Fibroblast of skin of scalp (primary cell): ENCODE results near the gene COX7B2. TPM values are rescaled to one million over a fixed set of nuclear protein-coding genes. Genes with fewer than 3 reads are reported as not detected.
A peak's percentile ranks its signal among the peaks of the same experiment; 100 is the strongest.

ENCODE experiments used
- DNase-seq: peaks from one replicate; pipeline ENCODE4 v3.0.0-alpha.2; 2013
- polyA plus RNA-seq, 2 experiments: library from polyadenylated mRNA; unstranded; fragments of 120-200 nt; gene quantifications; one replicate each; pipeline ENCODE4 v1.2.1, GENCODE V29; 2013; ENCODE audit not compliant: insufficient read length in 2 of 2

COX7B2 gene, protein sequence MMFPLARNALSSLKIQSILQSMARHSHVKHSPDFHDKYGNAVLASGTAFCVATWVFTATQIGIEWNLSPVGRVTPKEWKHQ
- not detected for polyA plus RNA-seq (2013, experiment 1 of 2; ENCODE audit: insufficient read length)
- not detected for polyA plus RNA-seq (2013, experiment 2 of 2; ENCODE audit: insufficient read length)

- DNase-seq = no peak
These were observed at the start of gene COX7B2 for GRCh38 chr4:46909078-46909477. TSS of gene COX7B2 (minus strand) at chr4:46909245. CDS start at chr4:46735192, 174,053 bp downstream.

- no peak for DNase-seq
These were observed 47.4 kb upstream of the COX7B2 start for GRCh38 chr4:46956451-46956850.

- DNase-seq = no peak
These were observed 46.6 kb upstream of the COX7B2 start for GRCh38 chr4:46955601-46956000.

GRCh38 chr4:46954643-46955042 is 45.6 kb upstream of the COX7B2 start:
- DNase-seq = no peak

DNA sequence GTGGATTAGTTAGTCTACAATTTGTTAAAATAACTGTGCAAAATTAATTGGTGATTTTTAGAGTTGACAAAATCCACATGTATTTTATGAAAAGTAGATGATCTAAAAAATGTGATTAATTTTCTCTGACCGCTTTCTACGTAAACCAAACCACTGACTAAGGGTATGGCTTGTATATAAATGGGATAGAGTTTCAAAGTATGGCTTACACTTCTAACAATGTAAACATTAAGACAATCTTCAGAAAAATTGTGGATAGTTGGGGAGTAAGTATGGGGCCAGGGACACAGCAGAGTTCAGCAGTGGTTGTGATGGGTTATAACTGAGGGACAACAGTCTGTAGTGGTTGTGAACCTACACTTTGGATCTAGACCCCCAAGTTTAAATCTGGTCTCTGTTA is 44.5 kb upstream of the COX7B2 start:
- no peak for DNase-seq

DNA sequence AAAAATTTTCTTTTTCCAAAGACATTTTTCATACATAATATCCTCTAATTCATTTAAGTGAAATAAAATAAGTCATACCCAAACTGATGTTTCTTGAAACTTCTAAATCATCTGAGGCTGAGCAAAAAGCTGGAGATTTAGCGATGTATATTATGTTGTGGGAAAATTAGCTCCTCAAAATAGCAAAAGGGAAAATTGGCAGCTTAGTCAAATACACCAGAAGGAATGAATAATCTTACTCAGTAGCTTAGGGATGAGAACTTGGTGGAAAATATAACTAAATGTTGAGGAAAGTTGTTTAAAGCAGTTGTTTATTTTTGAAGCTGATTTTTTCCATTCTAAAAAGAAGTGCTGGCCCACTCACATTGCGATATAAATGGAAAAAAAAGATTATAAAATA is 43.4 kb upstream of the COX7B2 start:
- DNase-seq = no peak

- no peak for DNase-seq
These were observed 41.8 kb upstream of the COX7B2 start for GRCh38 chr4:46950826-46951225.

DNA sequence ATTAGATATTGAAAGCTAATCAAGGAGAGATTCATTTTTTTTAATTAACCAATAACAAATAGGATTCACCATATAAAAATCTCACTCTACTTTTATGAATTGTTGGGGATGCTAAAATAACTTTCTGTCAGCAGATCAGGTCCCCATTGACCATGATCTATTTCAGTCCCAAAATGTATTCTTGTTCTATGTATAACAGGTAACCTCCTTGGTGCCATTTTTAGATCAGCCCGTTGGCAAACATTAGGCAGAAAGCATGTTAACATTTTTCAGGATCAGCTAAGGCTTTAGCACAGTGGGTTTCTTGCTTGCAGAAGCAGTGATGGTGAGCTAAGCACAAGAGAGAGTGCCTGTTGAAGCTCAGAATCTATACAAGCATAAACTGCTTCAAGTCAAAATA is 40.8 kb upstream of the COX7B2 start:
- no peak for DNase-seq

DNA sequence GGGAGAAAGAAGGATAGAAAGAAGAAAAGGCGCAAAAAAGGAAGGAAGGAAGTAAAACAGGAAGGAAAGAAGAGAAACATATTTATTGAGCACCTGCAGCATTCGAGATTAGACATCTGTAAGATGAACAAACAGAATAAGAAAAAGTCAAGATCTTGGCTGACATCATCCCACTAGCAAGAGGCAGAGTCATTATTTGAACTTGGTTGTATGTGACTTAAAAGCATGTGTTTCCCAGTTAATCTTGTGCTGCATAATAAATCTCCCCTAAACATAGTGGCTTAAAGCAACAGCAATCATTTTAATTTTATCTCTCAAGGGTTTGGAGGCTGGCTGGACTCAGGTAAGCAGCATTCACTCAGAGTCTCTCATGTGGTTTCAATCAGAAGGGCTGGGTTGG is 38.5 kb upstream of the COX7B2 start:
- DNase-seq = no peak

DNA sequence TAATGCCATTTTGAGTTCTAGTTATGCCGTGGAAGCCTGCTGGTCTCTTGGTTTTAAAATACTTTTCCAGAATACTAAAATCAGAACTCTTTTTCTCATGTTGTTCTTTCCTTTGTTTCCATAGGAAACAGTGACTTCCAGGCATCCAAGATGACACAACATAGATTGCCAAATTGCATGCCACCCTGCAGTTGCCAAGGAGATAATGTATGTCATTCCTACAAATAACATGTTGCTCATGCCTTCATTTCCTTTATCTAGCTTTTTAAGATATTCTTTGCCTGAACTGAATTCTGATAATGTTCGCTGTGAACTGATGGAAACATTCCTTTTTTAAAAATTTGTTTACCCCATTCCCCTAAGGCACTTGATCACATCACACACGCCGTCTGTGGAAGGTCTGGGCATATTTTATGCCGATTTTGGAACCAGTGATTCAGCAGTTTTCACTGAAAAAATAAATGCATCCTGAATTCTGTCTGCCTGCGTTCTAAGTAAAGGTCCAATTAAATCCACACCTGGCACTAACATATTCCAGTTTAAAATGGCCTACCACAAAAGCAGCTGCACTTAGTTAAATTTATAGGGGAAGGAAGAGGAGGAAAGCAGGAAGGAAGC is 38.0 kb upstream of the COX7B2 start:
- DNase-seq = peak; percentile 2

GRCh38 chr4:46945062-46945461 is 36.0 kb upstream of the COX7B2 start:
- DNase-seq = no peak

DNA sequence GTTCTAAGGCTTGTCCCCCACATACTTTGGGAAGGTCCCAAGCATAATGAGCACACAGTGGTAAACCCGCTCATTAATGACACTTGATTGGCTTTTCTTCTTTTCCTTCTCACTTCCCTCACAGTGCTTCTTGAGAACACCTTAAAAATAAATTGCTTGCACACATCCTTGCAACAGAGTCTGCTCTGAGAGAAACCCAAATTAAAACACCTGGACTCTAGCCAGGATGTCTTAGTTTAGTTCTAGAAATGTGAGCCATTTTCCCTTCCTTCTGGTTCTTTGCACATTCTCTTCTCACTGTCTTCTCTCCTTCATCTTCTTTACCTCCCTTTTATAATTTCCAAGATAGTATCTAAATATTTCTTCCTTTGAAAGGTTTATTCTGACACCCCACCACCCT is 35.3 kb upstream of the COX7B2 start:
- DNase-seq = no peak

DNA sequence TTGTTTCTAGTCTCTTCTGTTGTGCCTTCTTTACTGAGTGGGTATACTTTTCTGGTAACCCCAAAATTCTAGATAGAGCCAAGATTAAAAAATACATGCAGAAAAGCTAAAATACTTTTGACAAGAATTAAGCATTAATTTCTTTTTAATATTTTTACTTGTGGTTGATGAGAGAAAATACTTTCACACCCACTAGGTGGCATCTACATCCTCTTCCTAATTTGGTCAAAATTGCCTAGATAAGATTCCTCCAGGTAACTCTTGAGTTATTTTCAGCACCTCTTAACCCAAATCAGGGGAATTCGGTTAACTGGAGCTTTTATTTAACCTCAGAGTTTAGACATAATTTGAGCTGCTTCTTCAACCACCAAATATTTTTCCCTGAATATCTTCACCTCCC is 28.4 kb upstream of the COX7B2 start:
- DNase-seq = no peak

- DNase-seq = no peak
These were observed 25.7 kb upstream of the COX7B2 start for GRCh38 chr4:46934726-46935125.

DNA sequence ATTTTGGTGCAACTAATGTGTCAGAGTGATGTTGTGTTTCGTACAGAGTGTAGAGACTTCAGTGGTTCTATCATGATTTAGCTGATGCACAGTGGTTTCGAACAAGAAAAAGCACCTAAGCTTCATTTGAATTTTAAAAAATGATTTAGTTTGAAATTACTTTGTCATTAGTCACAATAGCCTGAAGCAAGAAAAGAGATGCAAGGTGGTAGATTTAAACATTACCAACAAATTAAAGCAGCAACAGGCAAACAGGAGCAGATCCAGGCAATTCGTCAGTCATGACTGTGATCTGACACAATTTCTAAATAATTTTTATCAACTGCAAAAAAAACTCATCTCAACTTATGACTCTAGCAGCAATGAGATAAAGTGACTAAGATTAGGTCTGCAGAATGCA is 24.6 kb upstream of the COX7B2 start:
- no peak for DNase-seq

DNA sequence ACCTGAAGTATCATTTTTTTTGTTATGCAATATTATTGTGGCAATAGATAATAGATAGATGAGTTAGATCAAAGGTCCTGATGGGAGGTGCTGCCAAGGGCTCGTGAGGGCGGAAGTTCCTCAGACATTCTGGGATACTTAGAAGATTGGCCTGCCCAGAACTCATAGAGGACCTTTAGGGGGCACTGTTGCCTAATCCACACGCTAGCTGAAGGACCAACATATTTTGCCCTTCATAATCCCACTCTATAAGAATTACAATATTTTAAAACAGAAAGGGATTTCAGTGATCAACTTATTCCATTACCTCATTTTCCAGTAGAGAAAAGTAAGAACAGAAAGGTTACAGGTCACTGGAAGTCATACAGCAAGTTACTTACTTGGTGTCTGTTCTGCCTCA is 22.9 kb upstream of the COX7B2 start:
- DNase-seq = peak; percentile 44

- DNase-seq = no peak
These were observed 21.8 kb upstream of the COX7B2 start for GRCh38 chr4:46930891-46931290.

GRCh38 chr4:46927201-46927600 is 18.2 kb upstream of the COX7B2 start:
- DNase-seq = no peak

GRCh38 chr4:46924789-46925529 is 15.9 kb upstream of the COX7B2 start:
- no peak for DNase-seq

GRCh38 chr4:46922205-46922604 is 13.2 kb upstream of the COX7B2 start:
- DNase-seq = no peak

- DNase-seq = no peak
These were observed 897 bp downstream of the COX7B2 start for GRCh38 chr4:46908148-46908547.

DNA sequence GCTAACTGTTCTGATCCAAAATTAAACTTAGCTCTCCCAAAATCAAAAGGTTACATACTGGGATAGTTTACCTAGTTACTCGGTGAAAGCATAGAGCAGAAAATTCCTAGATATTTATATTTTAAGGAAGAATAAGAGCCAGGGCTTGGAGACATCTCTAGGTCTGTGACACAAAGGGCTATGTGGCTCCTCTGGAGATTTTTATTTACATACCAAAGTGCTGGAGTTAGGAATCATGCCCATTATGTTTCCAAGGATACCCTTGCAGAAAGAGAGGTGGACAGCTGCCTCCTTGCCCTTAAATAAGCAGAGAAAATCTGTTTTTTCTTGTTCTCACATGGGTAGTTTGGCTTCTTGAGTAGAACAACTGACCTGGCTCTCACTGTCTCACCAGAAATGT is 9.0 kb downstream of the COX7B2 start:
- DNase-seq = no peak

DNA sequence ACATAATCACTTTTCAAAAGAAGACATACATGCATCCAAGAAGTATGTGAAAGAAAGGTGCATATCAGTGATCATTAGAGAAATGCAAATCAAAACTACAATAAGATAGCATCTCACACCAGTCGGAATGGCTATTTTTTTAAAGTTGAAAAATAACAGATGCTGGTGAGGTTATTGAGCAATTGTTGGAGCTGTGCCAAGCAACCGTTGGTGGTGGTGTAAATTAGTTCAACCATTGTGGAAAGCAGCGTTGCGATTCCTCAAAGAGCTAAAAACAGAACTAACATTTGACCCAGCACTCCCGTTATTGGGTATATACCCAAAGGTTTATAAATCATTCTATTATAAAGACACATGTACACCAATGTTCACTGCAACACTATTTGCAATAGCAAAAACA is 14.2 kb downstream of the COX7B2 start:
- DNase-seq = no peak

DNA sequence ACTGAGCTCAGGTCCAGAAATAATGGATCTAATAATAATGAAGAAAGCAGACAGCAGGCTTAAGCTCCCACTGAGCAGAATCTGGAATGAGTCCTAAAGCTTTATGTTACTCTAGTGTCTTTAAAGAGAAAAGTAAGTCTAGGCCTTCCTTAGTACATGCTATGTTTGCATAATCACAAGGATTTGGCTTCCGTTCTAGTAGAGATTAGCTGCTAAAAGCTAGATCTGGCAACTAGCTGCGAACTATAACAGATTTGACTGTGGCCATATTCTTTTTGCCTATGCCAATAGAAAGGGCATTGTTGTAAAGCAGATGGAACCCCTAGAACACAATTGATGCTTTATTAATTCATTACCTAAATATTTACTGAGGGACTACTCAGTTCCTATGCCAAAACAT is 19.0 kb downstream of the COX7B2 start:
- DNase-seq = no peak
